ENCODE results near the gene SKI. TPM values are rescaled to one million over a fixed set of nuclear protein-coding genes. Genes with fewer than 3 reads are reported as not detected.

Gene SKI
- total RNA-seq, 1 donor: 36.6 TPM

DNA sequence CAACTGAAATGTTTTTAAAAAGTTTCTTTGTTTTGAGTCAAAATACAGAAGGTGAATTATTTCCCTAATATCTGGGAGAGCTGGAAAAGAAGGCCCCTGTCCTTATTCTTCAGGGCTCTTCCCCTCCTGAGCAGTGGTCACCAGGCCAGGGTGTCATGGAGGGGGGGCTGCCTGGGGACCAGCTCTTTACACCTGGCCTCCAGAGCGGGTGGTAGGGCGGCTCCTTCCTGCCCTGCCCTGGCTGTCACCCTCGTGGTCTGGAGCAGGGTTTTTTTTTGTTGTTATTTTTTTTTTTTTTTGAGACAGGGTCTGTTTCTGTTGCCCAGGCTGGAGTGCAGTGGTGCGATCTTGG lies 6.6 kb downstream of the SKI start:
- H3K4me3 ChIP-seq (ENCODE audit: low read depth, low read length): peak overlapping the region; percentile 37
- TF ChIP-seq, protein P1, sequence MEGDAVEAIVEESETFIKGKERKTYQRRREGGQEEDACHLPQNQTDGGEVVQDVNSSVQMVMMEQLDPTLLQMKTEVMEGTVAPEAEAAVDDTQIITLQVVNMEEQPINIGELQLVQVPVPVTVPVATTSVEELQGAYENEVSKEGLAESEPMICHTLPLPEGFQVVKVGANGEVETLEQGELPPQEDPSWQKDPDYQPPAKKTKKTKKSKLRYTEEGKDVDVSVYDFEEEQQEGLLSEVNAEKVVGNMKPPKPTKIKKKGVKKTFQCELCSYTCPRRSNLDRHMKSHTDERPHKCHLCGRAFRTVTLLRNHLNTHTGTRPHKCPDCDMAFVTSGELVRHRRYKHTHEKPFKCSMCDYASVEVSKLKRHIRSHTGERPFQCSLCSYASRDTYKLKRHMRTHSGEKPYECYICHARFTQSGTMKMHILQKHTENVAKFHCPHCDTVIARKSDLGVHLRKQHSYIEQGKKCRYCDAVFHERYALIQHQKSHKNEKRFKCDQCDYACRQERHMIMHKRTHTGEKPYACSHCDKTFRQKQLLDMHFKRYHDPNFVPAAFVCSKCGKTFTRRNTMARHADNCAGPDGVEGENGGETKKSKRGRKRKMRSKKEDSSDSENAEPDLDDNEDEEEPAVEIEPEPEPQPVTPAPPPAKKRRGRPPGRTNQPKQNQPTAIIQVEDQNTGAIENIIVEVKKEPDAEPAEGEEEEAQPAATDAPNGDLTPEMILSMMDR (IDR thresholded peaks at IDR 0.05; ENCODE audit: insufficient read depth, low read length): no peak
- DNase-seq (ENCODE audit: low read depth): no peak

DNA sequence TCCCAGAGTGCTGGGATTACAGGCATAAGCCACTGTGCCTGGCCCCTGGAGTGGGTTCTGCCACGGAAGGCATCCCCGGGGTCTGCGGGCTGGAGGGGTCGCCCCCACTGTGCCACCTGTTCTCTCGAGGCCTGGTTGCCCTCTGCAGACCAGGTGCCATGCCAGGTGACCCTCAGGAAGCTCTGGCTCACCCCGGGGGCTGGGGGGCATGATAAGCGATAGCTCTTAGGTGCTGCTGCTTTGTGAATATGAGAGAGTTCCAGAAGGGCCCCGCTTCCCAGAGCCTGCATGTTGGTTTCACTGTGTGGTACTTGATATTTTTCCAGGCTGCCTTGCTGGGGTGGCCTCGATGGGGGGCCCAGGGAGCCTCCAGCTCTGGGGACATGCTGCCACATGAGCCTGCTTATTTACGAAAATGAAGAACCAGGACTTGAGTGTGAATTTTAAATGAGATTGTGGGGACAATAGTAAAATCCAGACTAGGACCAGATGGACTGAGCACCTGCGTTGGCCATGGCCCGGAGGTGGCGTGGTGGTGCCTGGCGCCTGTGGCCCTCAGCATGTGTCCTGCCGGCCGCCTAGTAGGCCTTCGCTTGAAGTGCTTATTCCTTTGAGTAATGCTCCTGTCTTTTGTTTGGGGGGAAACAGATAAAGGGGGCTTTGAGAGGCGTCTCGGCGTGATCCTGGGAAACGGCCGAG lies 7.3 kb downstream of the SKI start:
- peak overlapping the region; percentile 13 for H3K4me3 ChIP-seq (ENCODE audit: low read depth, low read length)
- DNase-seq (ENCODE audit: low read depth): no peak
- TF ChIP-seq, protein P1 (IDR thresholded peaks at IDR 0.05; ENCODE audit: insufficient read depth, low read length): no peak

DNA sequence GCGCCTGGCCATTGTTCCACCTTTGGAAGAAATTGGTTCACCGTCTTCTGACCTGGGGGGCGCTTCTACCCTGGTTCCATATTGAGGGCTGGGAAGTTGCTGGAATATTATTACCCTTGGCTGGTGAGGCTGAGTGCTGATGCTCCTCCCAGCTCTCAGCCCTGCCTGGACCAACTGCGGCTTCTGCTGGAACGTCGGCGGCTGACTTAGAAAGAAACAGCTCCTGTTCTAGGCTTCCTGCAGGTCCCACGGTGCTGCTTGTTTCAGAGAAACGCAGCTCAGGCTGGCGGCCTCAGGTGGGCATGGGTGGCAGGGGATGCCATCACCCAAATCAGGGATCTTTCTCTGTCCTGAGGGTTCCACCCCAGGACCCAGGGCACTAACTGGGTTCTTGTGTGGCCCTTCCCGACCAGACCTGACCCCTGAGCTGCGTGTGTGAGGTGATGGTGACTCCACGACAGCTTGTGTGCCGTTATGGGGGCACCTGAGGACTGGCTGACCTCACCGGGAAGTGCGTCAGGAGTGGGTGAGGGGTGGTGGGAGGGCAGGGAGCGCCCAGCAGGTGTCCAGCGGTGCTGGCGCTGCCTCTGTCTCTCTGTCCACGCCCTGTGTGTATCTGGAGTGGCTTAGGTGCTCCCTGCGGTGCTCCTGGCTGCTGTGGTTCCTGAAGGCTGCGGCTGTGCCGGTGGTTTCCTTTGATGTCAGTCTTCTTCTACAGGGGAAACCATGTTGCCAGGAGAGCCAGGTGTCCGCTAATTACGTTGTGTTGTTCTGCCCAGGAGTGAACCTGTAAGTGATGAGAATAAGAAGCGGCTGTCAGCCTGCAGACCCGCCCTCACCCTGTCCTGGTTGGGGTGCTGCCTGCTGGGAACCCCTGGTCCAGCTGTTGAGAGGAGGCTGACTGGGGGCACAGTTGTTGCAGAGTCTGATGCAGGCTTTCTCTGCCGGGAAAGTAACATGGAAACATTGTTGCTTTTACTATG lies 8.9 kb downstream of the SKI start:
- DNase-seq (ENCODE audit: low read depth): no peak
- TF ChIP-seq, protein P1 (IDR thresholded peaks at IDR 0.05; ENCODE audit: insufficient read depth, low read length): no peak
- H3K4me3 ChIP-seq (ENCODE audit: low read depth, low read length): no peak overlapping the region

DNA sequence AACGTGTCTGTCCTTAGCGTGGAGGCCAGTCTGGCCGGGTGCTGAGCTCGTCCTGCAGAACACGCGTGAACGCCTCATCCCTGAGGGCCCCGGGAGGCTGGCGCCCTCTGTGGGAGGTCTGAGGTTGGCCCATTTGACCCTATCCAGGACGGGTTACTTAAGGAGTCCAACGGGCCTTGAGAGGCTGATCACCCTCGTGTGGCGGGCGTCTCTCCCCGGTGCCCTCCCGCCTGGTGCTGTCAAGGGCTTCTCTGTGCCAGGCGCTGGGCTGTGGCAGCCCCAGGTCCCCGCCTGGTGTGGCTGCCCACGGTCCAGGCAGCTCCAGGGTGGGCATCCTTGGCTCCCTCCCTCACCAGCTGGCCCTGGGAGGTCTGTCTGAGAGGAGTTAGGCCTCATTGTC lies 9.7 kb downstream of the SKI start:
- TF ChIP-seq, protein P1 (IDR thresholded peaks at IDR 0.05; ENCODE audit: insufficient read depth, low read length): peak; percentile 25
- DNase-seq (ENCODE audit: low read depth): no peak
- H3K4me3 ChIP-seq (ENCODE audit: low read depth, low read length): no peak overlapping the region

DNA sequence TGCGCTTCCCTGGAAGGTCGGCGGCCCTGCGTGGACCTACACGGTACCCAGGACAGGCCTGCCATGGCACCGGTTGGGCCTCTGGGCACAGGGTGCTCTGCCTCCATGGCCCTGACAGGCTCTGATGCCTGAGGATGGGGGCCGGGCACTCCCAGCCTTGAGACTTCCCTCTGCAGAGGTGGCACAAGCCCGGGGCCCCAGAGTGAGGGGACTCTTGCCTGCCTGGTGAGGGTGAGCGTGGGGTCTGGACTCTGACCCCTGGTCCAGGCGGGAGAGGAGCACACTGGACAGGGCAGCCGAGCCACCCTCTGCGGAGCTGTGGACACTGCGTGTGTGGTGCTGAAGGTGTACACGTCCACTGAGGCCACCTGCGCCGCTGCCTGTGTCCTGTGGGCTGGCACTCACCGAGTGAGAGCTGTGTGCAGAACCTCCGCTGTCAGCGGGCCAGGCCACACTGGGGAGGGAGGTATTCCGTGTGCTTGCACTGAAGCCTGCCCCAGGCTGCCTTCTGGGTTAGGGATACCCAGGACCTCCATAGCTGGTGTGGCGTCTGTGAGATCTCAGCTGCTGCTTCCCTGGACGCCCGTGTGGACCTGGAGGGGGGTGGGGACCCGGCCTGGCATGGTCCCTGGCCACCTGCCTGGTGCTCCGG lies 10.4 kb downstream of the SKI start:
- TF ChIP-seq, protein P1 (IDR thresholded peaks at IDR 0.05; ENCODE audit: insufficient read depth, low read length): no peak
- no peak for DNase-seq (ENCODE audit: low read depth)
- no peak overlapping the region for H3K4me3 ChIP-seq (ENCODE audit: low read depth, low read length)

DNA sequence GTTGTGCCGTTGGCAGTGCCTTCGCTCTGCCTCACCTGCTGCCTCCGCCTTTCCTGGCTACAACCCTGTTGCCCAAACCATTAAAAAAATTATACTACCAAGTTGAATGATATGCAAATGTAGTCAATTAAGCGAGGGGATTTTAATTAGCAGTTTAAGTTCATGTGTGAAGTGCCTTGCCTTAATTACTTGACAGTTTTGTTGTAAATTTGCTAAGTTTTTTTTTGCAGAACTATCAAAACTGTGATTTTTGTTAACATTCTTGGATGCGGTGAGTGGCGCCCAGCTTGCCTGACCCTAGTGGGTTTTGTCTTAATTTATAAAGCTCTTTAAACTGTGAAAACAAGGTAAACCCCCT lies 10.9 kb downstream of the SKI start:
- no peak for DNase-seq (ENCODE audit: low read depth)
- H3K4me3 ChIP-seq (ENCODE audit: low read depth, low read length): no peak overlapping the region
- TF ChIP-seq, protein P1 (IDR thresholded peaks at IDR 0.05; ENCODE audit: insufficient read depth, low read length): no peak
